Activated CD4-positive, alpha-beta T cell treated with anti-CD3 and anti-CD28 coated beads, Interleukin-2, amount 50 U/mL, for 1 hour (primary cell): ENCODE measurements around the gene MCL1.
A peak's percentile ranks its signal among the peaks of the same experiment; 100 is the strongest.
"Not testable (repeated sequence)": the region's sequence is repeated elsewhere in the genome, so short reads cannot be mapped to it uniquely, and the experiment has no call there.

Source experiments
- DNase-seq: peaks from one replicate; pipeline ENCODE4 v3.0.0-alpha.2; 2020

Gene MCL1

GRCh38 chr1:150579110-150579944, at the start of gene MCL1:
TSS of gene MCL1 (minus strand) at chr1:150579610. CDS start at chr1:150579530, 80 bp downstream.
- peak; percentile 80 for DNase-seq

- DNase-seq: no peak
Measured at GRCh38 chr1:150628766-150629114, 49.3 kb upstream of the MCL1 start.

GRCh38 chr1:150627826-150628410, 48.5 kb upstream of the MCL1 start:
- DNase-seq: no peak

- no peak for DNase-seq
Measured at GRCh38 chr1:150626150-150626549, 46.7 kb upstream of the MCL1 start.

- DNase-seq: not testable (repeated sequence)
Measured at GRCh38 chr1:150624546-150624945, 45.1 kb upstream of the MCL1 start.

GRCh38 chr1:150624134-150624533, 44.7 kb upstream of the MCL1 start:
- DNase-seq: not testable (repeated sequence)

DNA sequence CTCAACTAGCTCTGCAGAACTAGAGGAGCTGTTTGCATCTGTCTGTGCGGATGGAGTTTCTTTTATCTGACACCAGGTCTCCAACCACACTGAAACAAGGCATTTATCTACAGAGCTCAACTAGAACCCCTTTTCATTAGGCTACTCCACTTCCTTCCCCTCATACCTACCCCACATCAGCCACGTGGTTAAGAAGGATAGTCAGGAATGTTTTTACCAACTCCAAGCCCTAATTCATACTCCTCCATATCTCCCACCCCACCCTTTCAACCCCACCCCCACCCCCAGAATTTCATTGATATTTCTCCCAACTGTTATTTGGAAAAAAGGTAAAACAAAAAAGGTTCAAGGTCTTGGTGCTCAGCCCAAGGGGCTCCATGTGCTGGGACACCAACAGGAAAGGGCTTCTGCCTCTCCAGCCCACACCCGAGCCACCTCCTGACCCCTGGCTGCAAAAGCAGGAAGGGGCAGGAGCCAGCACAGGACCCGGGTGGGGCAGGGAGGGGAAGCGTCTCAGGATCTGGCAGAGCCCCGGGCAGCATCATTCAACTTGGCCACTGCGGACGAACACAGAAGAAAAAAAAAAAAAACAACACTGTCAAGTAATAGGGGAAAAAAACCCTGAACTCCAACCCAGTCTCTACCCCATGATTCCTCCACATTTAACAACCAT, 43.0 kb upstream of the MCL1 start:
- DNase-seq: no peak

DNA sequence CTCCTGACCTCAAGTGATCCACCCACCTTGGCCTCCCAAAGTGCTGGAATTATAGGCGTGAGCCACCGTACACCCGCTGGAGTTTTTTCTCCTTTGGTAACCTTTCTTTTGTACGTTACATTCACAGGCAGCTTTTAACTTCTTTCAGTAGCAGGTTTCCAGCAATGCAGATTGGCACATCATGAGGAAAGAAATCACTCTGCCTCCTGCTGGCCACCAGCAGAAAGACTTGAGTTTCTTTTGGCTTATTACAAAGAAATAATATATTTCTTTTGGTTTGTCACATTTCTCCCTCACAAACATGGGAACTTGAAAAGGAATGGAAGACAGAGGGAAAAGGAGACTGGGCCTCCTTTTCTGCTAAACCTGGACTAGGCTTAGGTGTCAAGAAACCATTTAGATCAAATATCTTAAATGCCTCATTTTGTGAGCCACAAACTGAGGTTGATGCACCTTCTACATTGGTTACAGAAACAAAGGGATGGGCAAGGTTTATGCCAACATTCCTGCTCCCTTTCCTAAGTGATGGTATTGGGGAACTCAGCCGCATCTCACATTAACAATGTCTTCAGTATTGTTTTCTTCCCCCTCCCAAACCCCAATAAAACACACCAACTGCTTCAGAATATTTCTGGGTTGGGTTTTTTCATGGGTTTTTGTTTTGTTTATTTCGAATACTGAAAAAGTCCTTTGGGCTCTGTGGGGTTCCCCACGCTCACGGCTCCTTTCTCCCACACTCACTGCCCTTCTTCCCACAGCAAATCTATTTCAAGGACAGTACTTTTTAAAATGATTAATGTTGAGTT, 42.3 kb upstream of the MCL1 start:
- peak; percentile 65 for DNase-seq

- no peak for DNase-seq
Measured at GRCh38 chr1:150620919-150621318, 41.5 kb upstream of the MCL1 start.

DNA sequence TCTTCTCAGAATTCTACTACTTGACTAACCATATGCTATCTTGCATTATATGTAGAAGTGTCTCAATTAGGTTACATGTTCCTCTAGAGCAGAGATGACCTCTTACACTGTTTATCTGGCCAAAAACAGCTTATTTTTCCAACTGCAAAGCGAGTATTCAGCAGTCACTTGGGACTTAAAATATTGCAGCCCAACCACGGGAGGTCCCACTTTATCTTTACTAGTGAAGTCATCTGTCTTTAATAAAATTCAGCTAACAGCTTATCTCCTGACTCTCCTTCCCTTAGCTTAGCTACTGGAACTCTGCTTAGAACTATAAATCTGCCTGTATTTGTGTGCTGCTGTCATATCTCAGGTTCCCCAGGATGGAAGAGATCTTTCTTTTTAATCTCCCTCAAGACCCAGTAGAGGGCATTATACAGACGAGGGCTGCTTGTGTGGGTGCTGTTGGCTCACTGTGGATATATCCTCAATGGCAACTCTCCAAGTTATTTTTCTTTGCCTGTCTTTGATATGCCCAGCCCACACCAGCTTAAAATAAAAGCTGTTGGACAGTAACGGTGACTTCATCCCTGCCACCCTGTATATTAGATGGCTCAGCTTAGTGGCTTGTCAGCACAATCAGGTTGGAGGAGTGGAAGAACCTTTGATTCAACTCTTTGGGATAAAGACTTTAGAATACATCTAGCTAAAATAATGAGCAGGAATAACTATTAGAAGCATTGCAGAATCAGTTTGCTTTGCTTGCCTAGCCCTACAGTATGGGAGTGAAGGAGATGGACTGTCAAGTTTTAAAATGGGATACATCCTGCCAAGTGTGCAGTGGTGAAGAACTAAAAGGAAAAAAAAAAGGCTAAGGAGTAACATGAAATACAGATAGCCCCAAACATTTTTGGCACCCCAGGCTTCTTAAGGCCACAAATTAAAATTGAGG, 40.4 kb upstream of the MCL1 start:
- DNase-seq: no peak

GRCh38 chr1:150615346-150616201, 36.2 kb upstream of the MCL1 start:
- DNase-seq: no peak

- DNase-seq: peak; percentile 39
Measured at GRCh38 chr1:150613061-150613920, 33.9 kb upstream of the MCL1 start.

DNA sequence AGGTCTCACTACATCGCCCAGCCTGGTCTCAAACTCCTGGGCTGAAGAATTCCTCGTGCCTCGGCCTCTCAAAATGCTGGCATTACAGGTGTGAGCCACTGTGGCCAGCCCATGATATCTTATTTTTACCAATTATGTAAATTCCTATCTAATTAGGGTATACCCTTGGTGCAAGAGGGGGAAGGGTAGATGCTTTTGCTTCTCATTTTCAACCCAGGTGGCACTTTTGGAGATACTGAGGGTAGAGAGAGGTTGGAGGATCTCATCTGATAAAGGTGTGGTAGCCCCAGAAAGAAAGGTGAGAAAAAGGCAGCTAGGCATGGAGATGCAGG, 32.6 kb upstream of the MCL1 start:
- DNase-seq: no peak

GRCh38 chr1:150610576-150610975, 31.2 kb upstream of the MCL1 start:
- DNase-seq: no peak

DNA sequence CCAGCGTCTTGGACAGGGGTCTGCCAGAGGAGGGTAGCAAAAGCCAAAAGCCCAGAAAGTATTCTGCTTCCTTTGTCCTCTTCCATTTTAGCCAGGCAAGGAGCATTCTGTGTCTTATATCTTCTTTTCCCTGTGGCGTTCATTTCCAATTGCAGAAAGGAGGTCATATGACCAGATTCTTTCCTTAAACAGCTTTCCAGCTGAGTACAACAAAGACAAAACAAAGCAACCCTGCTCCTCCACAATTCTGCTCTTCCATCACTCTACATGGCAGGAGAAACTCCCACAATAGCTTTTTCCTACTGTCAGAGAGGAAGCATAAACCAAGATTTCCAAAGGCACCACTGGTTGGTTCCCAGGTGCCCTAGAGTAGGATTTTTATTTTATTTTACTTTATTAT, 30.3 kb upstream of the MCL1 start:
- no peak for DNase-seq

DNA sequence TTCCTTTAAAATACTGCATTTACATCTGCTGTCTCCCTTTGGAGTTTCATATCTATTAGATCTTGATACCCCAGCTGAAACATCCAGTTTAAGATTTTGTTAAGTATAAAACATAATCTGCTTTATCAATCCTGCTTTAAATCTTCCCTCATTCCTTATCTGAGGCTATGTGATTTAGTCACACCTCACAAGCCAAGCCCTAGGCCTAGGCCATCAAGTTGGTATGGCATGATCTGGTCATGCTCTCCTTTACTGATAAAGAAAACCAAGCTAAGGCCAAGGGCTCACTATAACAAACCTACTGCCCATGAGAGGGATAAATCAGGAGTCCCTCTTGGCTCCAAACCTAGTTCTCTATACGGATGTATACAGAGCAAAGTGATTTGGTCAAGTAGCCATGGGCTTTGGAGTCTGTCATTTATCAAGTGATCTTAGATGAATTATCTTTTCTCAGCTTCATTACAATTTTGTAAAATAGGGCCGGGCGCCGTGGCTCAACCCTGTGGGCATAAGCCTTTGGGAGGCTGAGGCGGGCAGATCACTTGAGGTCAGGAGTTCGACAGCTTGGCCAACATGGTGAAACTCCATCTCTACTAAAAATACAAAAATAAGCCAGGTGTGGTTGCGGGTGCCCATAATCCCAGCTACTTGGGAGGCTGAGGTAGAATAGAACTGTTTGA, 27.2 kb upstream of the MCL1 start:
- DNase-seq: no peak

DNA sequence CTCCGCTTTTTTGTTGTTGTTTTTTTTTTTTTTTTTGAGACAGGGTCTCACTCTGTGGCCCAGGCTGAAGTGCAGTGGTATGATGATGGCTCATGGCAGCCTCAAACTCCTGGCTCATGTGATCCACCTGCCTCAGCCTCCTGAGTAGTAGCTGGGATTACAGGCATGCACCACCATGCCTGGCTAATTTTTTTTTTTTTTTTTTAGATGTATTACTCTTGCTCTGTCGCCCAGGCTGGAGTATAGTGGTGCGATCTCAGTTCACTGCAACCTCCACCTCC, 26.0 kb upstream of the MCL1 start:
- not testable (repeated sequence) for DNase-seq

DNA sequence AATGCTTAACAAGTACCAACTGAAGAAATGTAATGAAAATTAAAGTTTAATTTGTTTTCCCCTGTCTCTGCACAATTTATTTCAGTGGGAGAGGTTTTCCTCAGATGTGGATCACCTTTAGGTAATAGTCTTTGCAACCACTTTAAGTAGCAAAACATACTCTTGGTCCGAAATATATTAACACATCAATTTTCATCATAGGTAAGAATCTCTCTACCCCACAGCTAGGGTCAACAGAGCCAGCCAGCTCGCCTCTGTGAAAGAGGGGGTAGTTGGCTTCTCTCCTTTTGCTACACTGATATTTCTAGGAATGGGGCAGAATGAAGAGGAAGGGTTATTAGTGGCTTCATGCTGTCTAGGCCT, 24.8 kb upstream of the MCL1 start:
- DNase-seq: no peak

- DNase-seq: no peak
Measured at GRCh38 chr1:150603711-150604110, 24.3 kb upstream of the MCL1 start.

GRCh38 chr1:150602372-150602771, 23.0 kb upstream of the MCL1 start:
- not testable (repeated sequence) for DNase-seq
